SU-DHL-6 (cell line): ENCODE measurements around the gene FAM118A.

Source experiments
- EZH2phosphoT487 ChIP-seq: fragments of 200-600 bp; sonication (generic), shearing (Covaris generic); conservative IDR thresholded peaks from 2 replicates; pipeline ENCODE4 v1.6.1; 2018; ENCODE audit warnings: mild to moderate bottlenecking, antibody characterized with exemption, low read length, moderate library complexity, mixed read lengths
- TF ChIP-seq, protein P1 (sequence below): fragments of 200-600 bp; sonication (generic); IDR thresholded peaks from one replicate; pipeline ENCODE4 v1.5.1; 2017; ENCODE audit warnings: antibody characterized with exemption, mild to moderate bottlenecking, low read length, moderate library complexity; ENCODE audit not compliant: insufficient read depth, poor library complexity, severe bottlenecking

- TF ChIP-seq, protein P1, sequence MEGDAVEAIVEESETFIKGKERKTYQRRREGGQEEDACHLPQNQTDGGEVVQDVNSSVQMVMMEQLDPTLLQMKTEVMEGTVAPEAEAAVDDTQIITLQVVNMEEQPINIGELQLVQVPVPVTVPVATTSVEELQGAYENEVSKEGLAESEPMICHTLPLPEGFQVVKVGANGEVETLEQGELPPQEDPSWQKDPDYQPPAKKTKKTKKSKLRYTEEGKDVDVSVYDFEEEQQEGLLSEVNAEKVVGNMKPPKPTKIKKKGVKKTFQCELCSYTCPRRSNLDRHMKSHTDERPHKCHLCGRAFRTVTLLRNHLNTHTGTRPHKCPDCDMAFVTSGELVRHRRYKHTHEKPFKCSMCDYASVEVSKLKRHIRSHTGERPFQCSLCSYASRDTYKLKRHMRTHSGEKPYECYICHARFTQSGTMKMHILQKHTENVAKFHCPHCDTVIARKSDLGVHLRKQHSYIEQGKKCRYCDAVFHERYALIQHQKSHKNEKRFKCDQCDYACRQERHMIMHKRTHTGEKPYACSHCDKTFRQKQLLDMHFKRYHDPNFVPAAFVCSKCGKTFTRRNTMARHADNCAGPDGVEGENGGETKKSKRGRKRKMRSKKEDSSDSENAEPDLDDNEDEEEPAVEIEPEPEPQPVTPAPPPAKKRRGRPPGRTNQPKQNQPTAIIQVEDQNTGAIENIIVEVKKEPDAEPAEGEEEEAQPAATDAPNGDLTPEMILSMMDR, result no peak
- TF ChIP-seq EZH2phosphoT487, result no peak
Observed at GRCh38 chr22:45280587-45280980, 29.1 kb upstream of the FAM118A start.
